Activated T-cell treated with anti-CD3 and anti-CD28 coated beads, Interleukin-2, amount 50 U/mL, for 1 hour (primary cell): ENCODE results near the gene RHBG.

ENCODE experiments used
- DNase-seq: peaks from one replicate; pipeline ENCODE4 v3.0.0-alpha.2; 2020

RHBG gene

GRCh38 chr1:156409439-156409838 lies 40.4 kb downstream of the RHBG start:
- DNase-seq: no peak

GRCh38 chr1:156410238-156410637 lies 41.2 kb downstream of the RHBG start:
- no peak for DNase-seq

- no peak for DNase-seq
Measured at GRCh38 chr1:156410740-156411139, 41.7 kb downstream of the RHBG start.

DNA sequence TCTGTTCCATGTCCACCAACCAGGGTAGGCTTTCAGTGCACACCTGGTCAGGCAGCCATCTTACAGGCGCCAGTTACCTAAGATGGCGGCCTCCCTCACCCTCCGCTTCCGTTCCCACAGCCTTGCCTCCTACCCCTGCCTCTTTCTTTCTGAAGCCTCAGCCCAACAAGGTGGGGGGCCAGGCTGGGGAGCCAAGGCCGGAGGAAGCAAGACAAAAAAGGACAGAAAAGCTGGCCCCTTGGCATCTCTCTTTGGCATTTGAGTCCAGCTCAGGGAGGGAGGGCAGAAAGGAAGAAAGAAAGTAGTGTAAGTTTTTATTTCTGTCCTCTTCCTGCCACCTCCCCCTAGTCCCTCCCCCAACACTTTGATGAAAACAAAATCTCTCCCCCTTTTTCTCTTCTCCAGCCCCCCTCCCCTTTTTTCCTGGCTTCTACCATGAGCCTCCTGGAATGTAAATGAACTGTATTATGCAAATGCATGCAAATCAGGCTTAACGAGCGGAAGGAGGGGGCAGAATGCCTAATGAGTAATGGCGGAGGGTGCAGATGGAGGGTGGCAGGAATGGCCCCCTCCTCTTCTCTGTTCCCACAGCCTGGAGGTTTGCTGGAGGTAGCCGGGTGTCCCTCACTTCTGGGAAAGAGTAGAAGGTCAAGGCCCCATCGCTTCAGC lies 43.8 kb downstream of the RHBG start:
- no peak for DNase-seq

- no peak for DNase-seq
Measured at GRCh38 chr1:156413391-156414246, 44.6 kb downstream of the RHBG start.

DNA sequence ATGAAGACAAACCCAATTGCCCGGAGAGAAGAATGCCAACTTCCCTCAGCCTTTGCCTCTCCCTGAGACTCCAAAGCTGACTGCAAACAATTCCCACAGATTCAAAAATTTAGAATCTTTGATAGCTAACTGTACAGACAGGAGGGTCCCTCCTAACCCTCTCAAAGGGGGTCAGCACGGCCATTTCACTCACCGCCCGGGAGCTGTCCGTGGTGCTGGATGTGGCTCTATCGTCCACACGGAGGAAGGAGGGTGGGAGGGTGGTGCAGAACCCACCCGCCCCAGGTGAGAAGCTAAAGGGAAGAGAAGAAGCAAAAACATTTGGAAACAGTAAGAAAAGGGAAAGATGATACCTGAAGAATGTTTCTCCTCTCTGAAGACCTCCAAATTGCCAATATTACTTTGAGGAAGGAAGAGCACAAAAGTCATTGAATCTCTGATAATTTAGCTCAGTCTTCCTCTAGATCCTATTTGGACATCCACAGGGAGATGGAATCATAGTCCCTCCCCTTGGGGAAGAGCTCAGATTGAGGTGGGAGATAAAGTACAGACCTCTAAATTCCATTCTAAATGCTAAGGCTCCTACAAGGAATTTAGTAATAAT lies 45.6 kb downstream of the RHBG start:
- DNase-seq: no peak

GRCh38 chr1:156416993-156417392 lies 48.0 kb downstream of the RHBG start:
- no peak for DNase-seq

- no peak for DNase-seq
Measured at GRCh38 chr1:156417401-156418020, 48.5 kb downstream of the RHBG start.

- no peak for DNase-seq
Measured at GRCh38 chr1:156418416-156419070, 49.5 kb downstream of the RHBG start.

DNA sequence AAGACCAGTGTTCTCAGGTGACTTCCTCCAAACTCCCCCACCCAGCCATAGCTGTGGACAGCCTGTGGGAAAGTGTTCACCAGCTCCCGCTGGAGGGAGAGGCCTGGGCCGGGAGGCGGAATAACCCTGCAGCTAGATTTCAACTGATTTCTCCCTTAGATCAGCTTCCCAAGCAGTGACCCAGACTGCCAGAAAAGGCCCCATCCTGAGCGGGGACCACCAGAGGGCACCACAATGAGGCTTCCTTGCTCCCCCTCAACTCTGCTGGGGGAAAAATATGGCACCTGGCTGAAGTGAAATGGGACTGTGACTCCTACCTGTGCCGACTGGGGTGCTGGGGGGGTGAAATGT lies 50.8 kb downstream of the RHBG start:
- DNase-seq: peak; percentile 61

DNA sequence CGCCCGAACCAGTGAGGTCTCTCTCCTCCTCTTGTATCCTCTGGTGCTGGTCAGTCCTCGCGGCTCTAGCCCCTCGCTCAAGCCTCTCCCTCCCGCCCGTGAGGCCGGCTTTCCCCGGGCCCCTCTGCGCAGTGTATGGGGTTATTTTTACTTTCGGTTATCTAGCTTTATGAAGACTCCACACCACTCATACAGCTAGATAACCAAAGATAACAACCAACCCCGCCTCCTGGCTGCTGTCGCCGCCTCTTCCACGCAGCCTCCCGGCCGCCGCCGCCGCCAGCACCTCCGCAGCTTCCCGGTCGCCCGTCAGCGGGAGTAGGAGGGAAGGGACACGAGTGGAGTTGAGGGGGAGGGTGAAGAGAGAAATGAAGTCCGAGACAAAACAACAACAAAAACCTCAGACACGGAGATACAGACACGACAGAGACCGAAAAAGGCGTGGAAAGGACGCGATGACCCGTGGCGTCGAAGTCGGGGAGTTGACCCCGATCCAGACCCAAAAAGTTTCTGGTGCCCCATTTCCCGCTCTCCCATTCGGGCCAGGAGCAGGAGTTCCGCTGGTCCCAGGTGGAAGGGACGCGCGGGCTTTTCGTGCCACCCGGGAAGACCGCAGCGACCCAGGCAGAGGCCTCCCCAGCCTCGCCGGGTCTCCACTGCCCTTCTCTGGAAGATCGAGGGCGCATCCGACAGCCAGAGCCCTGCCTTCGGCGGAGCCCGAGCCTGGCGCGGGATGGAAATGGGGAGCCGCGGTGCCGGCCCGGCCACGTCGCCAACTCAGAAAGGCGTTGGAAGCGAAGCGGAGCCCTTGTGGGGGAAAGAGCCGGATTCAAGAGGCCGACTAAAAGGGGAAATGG lies 51.4 kb downstream of the RHBG start:
- DNase-seq: peak; percentile 59

- DNase-seq: peak; percentile 67
Measured at GRCh38 chr1:156421062-156421938, 52.3 kb downstream of the RHBG start.

- DNase-seq: no peak
Measured at GRCh38 chr1:156421939-156422601, 53.1 kb downstream of the RHBG start.

DNA sequence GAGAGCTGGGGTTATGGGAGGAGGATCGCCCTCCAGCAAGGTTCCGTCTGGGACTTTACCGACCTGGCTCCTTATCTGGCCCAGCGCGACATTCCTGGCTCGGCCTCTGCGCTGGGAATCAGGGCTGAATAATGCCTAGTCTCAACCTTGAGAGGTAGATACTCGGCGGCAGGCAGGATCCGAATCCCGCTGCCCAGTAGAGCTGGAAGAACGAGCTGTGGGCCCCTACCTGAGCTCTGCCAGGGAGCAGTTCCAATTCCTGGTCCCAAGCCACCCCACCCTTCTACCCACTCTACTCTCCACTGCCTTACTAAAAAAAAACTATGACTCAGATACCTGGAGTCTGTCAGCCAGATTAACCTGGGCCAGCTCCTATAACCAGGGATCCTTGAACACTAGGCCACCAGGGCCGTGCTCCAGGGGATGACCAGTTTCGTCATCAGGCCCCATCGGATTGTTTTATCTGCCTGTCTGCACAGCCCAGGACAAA lies 53.6 kb downstream of the RHBG start:
- DNase-seq: no peak

GRCh38 chr1:156423422-156424352 lies 54.7 kb downstream of the RHBG start:
- no peak for DNase-seq

GRCh38 chr1:156424806-156425432 lies 55.9 kb downstream of the RHBG start:
- DNase-seq: no peak

GRCh38 chr1:156425943-156426342 lies 56.9 kb downstream of the RHBG start:
- DNase-seq: no peak

DNA sequence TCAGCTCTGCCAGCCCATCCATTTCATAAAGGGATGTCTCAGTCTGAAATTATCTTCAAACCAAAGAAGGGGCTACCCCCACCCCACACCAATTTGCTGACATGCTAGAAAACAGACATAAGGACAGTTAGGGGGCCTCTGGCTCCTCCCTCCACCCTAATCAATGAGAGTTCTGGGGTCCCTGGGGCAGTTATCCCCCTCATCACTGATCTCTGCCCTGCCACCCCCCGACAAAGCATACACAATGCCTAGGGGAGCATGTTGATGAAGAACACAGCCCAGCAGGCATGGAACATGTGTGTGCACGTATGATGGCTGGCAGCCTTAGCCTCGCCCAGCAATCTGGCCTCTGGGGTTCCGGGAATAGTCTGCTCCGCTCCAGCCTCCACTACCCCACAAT lies 58.9 kb downstream of the RHBG start:
- DNase-seq: no peak
